Lung (tissue), 12 donors: ENCODE measurements around the gene PGRMC2. TPM values are rescaled to one million over a fixed set of nuclear protein-coding genes. Genes with fewer than 3 reads are reported as not detected.

Experiments used
- ATAC-seq: fragments of 200-7000 bp; cut with Tn5 transposase; one replicate; pipeline ENCODE4 v1.9.1; 2020; ENCODE audit warnings: moderate number of reproducible peaks; ENCODE audit not compliant: insufficient read depth, low FRiP score
- DNase-seq, 3 donors: peaks; one replicate each; pipeline ENCODE4 v3.0.0-alpha.2; 2013 to 2017
- H3K27ac ChIP-seq, 2 donors: one replicate each; pipeline ENCODE4 v1.5.1; 2013; ENCODE audit warnings: mild to moderate bottlenecking in 2 of 2, moderate library complexity in 2 of 2, control low read depth in 1 of 2, inconsistent platforms in 1 of 2, low read depth in 1 of 2, low read length in 1 of 2
- H3K27me3 ChIP-seq, 3 donors: one replicate each; pipeline ENCODE4 v1.5.1; 2013; ENCODE audit warnings: low read length in 2 of 3; ENCODE audit not compliant: control insufficient read depth in 3 of 3, insufficient read depth in 3 of 3
- H3K36me3 ChIP-seq, 4 donors: one replicate each; pipeline ENCODE4 v1.5.1; 2013; ENCODE audit warnings: low read length in 4 of 4, mild to moderate bottlenecking in 1 of 4, moderate library complexity in 1 of 4; ENCODE audit not compliant: control insufficient read depth in 4 of 4, insufficient read depth in 4 of 4
- H3K4me1 ChIP-seq, 5 donors: one replicate each; pipeline ENCODE4 v1.5.1; 2013; ENCODE audit warnings: low read length in 5 of 5, mild to moderate bottlenecking in 2 of 5, moderate library complexity in 1 of 5; ENCODE audit not compliant: control insufficient read depth in 5 of 5, insufficient read depth in 5 of 5
- H3K4me3 ChIP-seq: one replicate; pipeline ENCODE4 v1.5.1; 2013; ENCODE audit warnings: mild to moderate bottlenecking, control low read depth, moderate library complexity
- H3K9ac ChIP-seq, 2 donors: one replicate each; pipeline ENCODE4 v1.5.1; 2013; ENCODE audit warnings: low read length in 2 of 2, control low read depth in 1 of 2; ENCODE audit not compliant: insufficient read depth in 1 of 2
- H3K9me3 ChIP-seq, 4 donors: one replicate each; pipeline ENCODE4 v1.5.1; 2013; ENCODE audit warnings: low read length in 3 of 4, mild to moderate bottlenecking in 1 of 4, moderate library complexity in 1 of 4; ENCODE audit not compliant: control insufficient read depth in 4 of 4, insufficient read depth in 3 of 4
- CTCF ChIP-seq: IDR thresholded peaks from 2 replicates; pipeline ENCODE4 v1.5.1; 2012; ENCODE audit warnings: mild to moderate bottlenecking; ENCODE audit errors: control extremely low read depth, extremely low read depth
- WGBS, 2 donors: extraction: QIAGEN DNeasy Blood & Tissue Kit; methylation state at CpG; one replicate each; pipeline ENCODE4 v1.1.7; 2013; 5-methylcytosine and 5-hydroxymethylcytosine counted together
- polyA plus RNA-seq, 2 donors: library from polyadenylated mRNA; stranded (reverse); fragments of 200-250 nt; gene quantifications; one replicate each; pipeline ENCODE4 v1.2.1, GENCODE V29; 2013
- total RNA-seq, 2 donors: library from RNA; depleted of rRNA in 1 of 2; stranded (reverse); fragments of >200 nt in 1 of 2; gene quantifications; one replicate each; pipeline ENCODE4 v1.2.1, GENCODE V29; 2014 to 2021
- donor health status: control.
- donor health status: control.
- donor health status: Bipolar disorder and iron deficiency.
- donor health status: healthy.
- donor health status: DM: yes; HTN: yes; CAD: no.

PGRMC2 gene
- total and polyA plus RNA-seq, 4 donors: 25.8 to 71.6 (median 35.3) TPM

- Histone ChIP-seq H3K27ac (no peak overlapping the region), H3K9ac (no peak overlapping the region), H3K4me1 (peaks cover 0 to 2% (median 0%) of the 10 kb centered on the region in 5 donors), H3K9me3 (no peaks in the 10 kb centered on the region), H3K4me3 (no peak overlapping the region), H3K27me3 (no peaks in the 10 kb centered on the region), H3K36me3 (no peaks in the 10 kb centered on the region)
- TF ChIP-seq CTCF: no peak
- WGBS, 2 donors: 91 to 92% methylated on average over 2 of the region's 2 CpGs
- DNase-seq (no peak), ATAC-seq (no peak)
Observed at GRCh38 chr4:128298852-128299251, 11.2 kb upstream of the PGRMC2 start.

GRCh38 chr4:128298146-128298758, 10.6 kb upstream of the PGRMC2 start:
- ATAC-seq (no peak), DNase-seq (no peak)
- Histone ChIP-seq H3K9ac (no peak overlapping the region), H3K4me1 (peaks cover 0 to 2% (median 0%) of the 10 kb centered on the region in 5 donors), H3K27ac (no peak overlapping the region), H3K36me3 (no peaks in the 10 kb centered on the region), H3K4me3 (no peak overlapping the region), H3K27me3 (no peaks in the 10 kb centered on the region), H3K9me3 (no peaks in the 10 kb centered on the region)
- 95 to 96% methylated on average over 7 of the region's 7 CpGs for WGBS, 2 donors
- TF ChIP-seq CTCF: no peak

- no peak for TF ChIP-seq CTCF
- Histone ChIP-seq H3K36me3 (no peaks in the 10 kb centered on the region), H3K27ac (no peak overlapping the region), H3K9ac (no peak overlapping the region), H3K27me3 (no peaks in the 10 kb centered on the region), H3K9me3 (no peaks in the 10 kb centered on the region), H3K4me1 (peaks cover 0 to 2% (median 0%) of the 10 kb centered on the region in 5 donors), H3K4me3 (no peak overlapping the region)
- ATAC-seq (no peak), DNase-seq (no peak)
- 88 to 95% methylated on average over 2 of the region's 2 CpGs for WGBS, 2 donors
Observed at GRCh38 chr4:128295255-128295654, 7.6 kb upstream of the PGRMC2 start.

GRCh38 chr4:128294464-128294863, 6.9 kb upstream of the PGRMC2 start:
- H3K4me3 ChIP-seq: no peak overlapping the region
- ATAC-seq (no peak), DNase-seq (no peak)
- H3K9ac ChIP-seq: no peak overlapping the region
- no peaks in the 10 kb centered on the region for H3K27me3 ChIP-seq
- no peaks in the 10 kb centered on the region for H3K9me3 ChIP-seq
- 53 to 54% methylated on average over 3 of the region's 3 CpGs for WGBS, 2 donors
- H3K4me1 ChIP-seq: peaks cover 0 to 2% (median 0%) of the 10 kb centered on the region in 5 donors
- H3K36me3 ChIP-seq: no peaks in the 10 kb centered on the region
- TF ChIP-seq CTCF: no peak
- H3K27ac ChIP-seq: no peak overlapping the region
